HG02763 (cell line): ENCODE data around the gene CD36.
"Not testable (repeated sequence)": the region's sequence is repeated elsewhere in the genome, so short reads cannot be mapped to it uniquely, and the experiment has no call there.

ENCODE experiments used
- ATAC-seq: cut with Tn5 transposase; IDR thresholded peaks from one replicate; pipeline ENCODE4 v1.9.1; 2021; ENCODE audit warnings: mild to moderate bottlenecking, moderate library complexity; ENCODE audit not compliant: unreplicated experiment

The CD36 gene

GRCh38 chr7:80649011-80649410 lies 10.6 kb downstream of the CD36 start:
- no peak for ATAC-seq

DNA sequence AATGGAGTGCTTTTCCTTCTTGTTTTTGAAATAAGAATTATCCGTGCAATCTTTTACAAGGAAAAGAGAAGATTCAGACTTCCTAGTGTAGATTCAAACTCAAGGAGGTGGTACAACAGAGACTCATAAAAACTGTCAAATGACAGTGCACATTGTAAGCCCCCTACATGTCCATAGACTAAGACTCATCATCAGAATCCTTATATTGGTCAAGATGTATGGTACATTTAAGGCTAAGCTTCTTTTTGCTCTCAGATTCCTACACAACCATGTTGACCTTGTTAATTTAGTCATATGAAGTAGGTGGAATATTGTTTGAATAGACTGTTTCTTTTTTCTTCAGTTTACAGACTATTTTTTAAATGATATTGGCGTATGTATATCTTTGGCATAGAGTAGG lies 11.6 kb downstream of the CD36 start:
- ATAC-seq, result no peak

DNA sequence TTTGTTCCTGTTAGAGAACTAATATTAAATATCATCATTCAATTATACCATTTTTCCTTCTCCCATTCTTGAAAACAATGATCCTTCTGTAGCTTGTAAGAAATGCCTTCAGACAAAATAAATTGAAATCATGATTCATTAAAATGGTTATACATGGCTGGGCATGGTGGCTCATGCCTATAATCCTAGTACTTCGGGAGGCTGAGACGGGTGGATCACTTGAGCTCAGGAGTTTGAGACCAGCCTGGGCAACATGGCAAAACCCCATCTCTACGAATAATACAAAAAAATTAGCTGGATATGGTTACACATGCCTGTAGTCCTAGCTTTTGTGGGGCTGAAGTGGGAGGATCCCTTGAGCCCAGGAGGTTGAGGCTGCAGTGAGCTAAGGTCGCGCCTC lies 13.0 kb downstream of the CD36 start:
- no peak for ATAC-seq

DNA sequence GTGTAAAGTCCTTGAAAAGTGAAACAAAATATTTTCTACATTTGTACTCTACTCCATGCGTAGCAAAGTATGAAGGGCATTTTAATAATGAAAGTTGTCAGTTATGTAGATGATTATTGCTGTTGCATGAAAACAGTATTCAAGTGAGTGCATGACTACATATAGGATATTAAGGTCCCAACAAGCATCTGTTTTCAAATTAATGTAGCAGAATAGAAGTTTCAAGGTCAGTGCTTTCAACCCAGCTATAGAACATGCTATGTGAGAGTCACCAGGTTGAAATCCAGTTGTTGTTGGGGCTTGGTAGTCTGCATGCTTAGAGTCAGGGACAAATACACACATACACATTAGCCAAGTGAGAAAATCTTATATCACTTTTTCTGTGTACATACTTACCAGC lies 14.8 kb downstream of the CD36 start:
- no peak for ATAC-seq

DNA sequence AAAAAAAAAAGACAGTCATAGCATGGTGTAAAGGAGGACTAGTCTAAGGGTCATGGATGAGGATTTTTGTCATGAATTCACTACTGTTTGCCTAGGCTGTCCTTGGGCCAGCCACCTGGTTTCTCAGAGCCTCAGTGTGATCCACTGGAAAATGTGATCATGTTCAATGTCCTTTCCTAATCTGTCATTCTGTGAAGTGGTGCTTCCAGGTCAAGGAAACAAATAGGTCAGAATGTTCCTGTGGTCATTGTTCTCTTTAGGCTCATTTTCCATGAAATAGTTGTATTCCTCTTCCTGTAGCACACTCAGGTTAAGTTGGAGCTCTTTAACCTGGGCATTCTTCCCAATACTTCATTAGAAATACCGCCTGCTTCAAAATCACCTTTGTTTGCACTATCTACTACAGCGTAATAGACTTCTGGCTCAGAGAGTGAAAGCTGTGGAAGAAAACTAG lies 16.5 kb downstream of the CD36 start:
- no peak for ATAC-seq

- ATAC-seq, result no peak
These were observed 17.6 kb downstream of the CD36 start for GRCh38 chr7:80656029-80656428.

DNA sequence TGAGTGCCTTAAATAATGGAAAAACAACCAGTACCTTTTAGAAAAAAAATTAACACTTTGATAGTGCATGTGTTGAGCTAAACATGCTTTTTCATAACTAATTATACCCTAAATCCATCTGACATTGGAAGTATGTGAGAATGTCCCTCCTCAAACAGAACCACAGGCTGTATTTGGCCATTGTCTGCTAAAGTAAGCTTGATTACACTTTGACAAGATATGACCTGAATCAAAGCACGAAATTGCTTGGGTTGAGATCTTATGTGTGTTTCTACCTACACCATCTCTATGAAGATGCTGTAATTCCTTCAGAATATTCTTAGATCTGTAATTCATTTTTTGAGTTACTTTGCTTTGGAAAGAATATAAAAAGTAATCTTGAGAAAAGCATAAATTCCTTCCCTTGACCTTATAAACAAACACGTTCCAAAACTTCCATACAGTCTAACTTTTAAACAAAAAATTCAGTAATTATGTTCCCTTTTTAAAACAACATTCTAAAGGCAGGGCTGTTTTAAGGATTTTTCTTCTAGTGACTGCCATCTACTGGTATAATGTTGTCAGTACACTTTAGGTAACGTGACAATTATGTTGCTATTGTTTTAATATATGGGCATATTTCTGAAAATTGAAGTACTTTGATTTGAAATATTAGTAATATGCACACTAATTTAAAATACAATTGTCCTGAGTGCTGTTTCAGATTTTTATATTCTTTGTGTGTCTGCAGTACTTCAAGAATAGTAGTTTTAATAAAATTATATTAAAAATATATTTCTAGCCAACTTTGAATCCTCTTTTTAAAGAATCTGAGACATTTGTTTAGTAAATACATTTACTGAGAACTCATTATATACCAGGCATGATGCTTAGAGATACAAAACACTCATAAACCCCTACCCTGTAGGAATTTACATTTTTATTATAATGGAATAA lies 20.9 kb downstream of the CD36 start:
- ATAC-seq, result no peak

GRCh38 chr7:80660939-80661338 lies 22.5 kb downstream of the CD36 start:
- ATAC-seq, result no peak

GRCh38 chr7:80661729-80662128 lies 23.3 kb downstream of the CD36 start:
- ATAC-seq, result no peak

DNA sequence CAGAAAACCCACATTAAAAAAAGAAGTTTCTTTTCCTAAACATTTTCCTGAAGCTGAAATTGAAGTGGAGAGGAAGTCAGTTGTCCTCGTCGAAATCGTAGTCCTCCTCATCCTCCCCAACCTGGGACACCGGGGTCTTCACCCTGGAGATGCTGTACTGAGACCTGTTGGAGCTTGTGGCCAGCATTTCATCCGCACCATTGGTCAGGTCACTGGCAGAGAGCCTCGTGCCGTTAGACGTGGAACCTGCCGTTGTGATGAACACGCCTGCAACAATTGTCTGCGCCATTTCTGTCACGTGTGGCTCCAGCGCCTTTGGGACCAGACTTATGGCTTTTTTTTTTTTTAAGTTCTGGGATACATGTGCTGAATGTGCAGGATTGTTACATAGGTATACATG lies 23.8 kb downstream of the CD36 start:
- ATAC-seq, result no peak

DNA sequence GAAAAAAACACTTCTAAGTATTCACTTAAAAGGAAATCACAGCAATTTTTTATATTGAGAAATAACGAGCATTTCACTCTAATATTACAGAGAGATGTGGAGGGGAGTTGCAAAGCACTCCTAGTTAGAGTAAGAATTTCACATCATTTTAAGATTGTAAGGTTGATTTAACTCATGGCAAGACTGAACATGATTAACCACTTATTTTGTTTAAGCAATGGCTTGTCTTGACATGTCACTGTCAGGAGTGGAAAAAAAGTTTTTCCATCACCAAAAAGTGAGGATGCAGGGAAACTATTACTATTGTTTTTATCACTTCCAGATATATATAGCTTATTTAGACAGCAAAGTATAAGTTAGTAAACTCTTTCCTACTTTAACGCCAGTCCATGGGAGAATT lies 27.1 kb downstream of the CD36 start:
- ATAC-seq, result no peak

- no peak for ATAC-seq
These were observed 27.9 kb downstream of the CD36 start for GRCh38 chr7:80666376-80666775.

DNA sequence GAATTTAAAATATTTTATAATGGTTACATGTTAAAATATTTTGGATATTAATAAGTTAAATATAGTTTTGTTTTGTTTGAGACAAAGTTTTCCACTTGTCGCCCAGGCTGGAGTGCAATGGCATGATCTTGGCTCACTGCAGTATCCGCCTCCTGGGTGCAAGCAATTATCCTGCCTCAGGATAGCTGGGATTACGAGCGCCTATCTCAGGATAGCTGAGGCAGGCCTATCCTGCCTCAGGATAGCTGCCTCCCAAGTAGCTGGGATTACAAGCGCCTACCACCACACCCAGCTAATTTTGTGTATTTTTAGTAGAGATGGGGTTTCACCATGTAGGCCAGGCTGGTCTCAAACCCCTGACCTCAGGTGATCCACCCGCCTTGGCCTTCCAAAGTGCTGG lies 30.9 kb downstream of the CD36 start:
- not testable (repeated sequence) for ATAC-seq

DNA sequence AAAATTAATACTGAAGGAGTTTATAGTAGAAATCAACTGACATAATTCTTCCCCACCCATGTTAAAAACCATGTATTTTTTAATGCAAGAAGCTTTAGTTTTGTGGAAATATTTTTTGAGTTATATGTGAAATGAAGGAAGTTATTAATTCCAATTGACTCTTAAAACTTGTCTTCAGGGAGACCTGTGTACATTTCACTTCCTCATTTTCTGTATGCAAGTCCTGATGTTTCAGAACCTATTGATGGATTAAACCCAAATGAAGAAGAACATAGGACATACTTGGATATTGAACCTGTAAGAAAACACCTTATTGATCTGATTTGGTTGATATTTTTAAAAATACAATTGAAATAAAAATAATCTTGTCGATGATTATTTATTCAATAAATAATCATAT lies 33.3 kb downstream of the CD36 start:
- ATAC-seq, result no peak

DNA sequence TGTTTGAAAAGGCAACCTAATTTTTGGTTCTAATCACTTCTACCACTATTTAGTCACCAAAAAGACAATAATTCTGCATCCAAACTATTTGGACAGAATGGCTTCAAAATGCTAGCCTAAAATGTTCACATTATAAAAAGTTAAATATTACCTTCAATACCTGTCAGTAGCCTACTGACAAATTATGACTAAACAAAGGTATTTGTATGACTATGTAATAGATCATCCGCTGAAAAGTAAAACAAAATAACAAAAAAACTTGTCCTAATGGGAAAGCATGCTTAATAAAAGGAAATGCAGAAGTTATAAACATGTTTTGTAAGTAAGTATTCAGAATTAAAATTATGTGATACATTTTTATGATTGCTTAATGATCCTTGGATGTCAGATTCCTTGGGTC lies 36.6 kb downstream of the CD36 start:
- no peak for ATAC-seq

- no peak for ATAC-seq
These were observed 38.0 kb downstream of the CD36 start for GRCh38 chr7:80676404-80676803.

DNA sequence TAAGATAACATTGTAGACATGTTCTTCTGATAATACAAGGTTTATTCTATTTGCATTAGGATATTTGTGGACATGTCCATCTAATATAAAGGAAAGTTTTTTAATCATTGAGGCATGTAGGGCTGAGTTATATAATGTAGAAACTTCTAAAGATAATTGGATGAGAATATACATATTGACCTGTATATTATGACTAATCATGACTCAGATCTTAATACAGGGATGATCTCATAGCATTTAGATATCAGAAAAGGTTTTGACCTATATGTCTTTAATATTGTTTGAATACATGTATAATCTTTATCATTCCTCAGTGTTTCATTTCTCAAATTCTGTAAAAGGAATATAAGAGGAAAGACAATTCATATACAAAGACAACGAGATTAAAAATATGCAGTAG lies 39.2 kb downstream of the CD36 start:
- ATAC-seq, result no peak

- ATAC-seq, result no peak
These were observed 40.3 kb downstream of the CD36 start for GRCh38 chr7:80678707-80679106.

DNA sequence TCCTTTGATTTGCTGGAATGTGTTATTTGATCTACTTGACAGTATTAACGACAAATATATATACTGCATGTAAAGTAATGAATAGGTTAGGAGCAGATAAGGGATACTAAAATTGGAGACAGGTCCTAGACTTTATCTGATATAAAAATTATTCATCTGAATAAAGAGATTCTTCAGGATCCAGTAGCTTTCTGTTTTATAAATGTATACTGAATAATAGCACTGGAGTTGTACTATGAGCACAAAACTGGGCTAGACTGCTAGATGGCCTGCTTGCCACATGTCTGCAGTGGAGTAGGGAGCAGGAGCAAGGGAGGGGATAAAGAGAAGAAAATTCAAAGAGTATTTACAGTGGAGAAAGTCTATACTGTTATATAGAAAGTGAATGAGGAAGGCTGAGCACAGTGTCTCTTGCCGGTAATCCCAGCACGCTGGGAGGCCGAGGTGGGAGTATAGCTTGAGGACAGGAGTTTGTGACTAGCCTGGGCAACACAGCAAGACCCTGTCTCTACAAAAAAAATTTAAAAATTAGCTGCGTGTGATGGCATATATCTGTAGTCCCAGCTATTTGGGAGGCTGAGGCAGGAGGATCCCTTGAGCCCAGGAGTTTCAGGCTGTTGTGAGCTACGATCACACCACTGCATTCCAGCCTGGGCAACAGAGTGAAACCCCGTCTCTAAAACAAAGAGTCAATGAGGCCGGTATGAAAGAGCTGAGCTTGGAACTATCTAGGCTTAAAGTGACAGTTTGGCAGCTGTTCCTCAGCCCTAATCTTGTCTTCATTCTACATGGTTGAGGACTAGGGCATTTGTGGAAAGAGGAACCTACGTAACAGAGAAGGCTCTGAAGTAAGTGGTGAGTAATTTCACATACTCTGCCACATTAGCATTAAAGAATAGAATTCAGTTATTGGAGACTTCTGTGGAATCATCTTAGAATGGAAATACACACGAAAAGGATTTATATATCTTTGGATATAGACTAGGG lies 41.8 kb downstream of the CD36 start:
- ATAC-seq, result no peak

DNA sequence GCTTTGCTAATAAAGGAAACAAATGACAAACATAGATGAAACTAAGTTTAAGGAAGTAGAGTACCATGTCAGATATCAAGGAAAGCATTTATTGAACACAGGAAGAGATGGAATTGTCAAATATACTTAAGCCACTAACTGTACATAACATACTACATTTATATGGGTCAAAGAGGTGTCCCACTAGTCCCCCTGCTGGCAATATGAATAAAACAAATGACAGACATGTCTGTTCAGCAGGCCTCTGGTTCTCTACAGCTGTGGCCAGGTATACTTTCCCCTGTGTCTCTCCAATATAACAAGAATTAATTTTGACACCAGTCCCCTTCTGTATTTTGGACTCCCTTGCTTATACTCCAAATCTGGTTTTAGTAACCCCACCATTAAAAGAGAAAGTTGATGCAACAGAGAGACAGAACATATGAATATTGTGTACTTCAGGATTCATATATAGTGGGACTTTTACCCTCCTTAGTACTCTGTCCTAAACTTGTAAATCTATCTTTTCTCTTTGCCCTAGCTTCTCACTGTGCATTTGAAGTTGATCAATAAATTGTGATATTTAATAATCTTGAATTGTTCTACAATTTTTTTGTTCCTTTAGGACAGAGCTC lies 42.9 kb downstream of the CD36 start:
- no peak for ATAC-seq

DNA sequence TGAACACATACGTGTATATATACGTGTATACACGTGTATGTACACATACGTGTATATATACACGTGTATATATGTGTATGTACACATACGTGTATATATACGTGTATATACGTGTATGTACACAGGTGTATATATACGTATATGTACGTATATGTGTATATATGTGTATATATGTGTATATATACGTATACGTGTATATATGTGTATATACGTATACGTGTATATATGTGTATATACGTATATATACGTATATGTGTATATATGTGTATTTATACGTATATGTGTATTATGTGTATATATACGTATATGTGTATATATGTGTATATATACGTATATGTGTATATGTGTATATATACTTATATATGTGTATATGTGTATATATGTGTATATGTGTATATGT lies 44.3 kb downstream of the CD36 start:
- ATAC-seq, result no peak
